ENCODE results near the gene OR10H3. TPM values are rescaled to one million over a fixed set of nuclear protein-coding genes. Genes with fewer than 3 reads are reported as not detected.

Gene OR10H3, protein sequence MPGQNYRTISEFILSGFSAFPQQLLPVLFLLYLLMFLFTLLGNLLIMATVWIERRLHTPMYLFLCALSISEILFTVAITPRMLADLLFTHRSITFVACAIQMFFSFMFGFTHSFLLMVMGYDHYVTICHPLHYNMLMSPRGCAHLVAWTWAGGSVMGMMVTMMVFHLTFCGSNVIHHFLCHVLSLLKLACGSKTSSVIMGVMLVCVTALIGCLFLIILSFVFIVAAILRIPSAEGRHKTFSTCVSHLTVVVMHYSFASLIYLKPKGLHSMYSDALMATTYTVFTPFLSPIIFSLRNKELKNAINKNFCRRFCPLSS
- not detected in 2 replicates for total RNA-seq (2021; fragmentation: NEBNext Ultra II Directional; extraction: Animal tissue kit (Norgen Biotek cat#: 25700))
- not detected in 2 replicates for polyA plus RNA-seq (2011; rRNA removed)
- polyA plus RNA-seq (2011; cell fraction: cytosol; rRNA removed) = not detected
- polyA plus RNA-seq (2011; cell fraction: nucleus; rRNA removed) = not detected
- not detected in 4 replicates for polyA plus RNA-seq (2012, experiment 1 of 2)
- polyA plus RNA-seq (2012, experiment 2 of 2) = not detected
- polyA plus RNA-seq (2013, experiment 1 of 2) = not detected
- polyA plus RNA-seq (2013, experiment 2 of 2) = not detected
- polyA minus RNA-seq (2011; rRNA and poly(A)+ RNA removed) = not detected in 2 replicates
- polyA minus RNA-seq (2011; cell fraction: cytosol; rRNA and poly(A)+ RNA removed) = not detected
- not detected for polyA minus RNA-seq (2011; cell fraction: nucleus; rRNA and poly(A)+ RNA removed)
- long read RNA-seq, experiment 1 = 0 reads
- long read RNA-seq, experiment 2 = 0 reads

DNA sequence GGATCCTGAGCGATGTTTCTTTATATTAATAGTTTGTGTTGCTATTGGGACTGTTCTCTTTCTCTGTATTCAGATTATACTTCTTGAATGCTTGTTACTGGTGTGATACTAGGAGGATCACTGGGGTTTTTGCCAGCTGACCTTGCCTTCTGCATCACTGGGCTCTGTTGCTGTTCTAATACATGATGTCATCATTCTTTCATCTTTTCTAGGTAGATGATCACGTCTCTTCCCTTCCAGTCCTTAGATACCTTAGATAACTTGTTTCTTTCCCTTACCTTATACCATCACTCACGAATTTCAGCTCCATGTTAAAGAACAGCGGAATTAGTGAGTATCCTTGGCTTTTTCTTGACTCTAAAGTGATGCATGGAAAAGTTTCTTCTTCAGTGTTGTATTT is at the start of gene OR10H3:
Gene OR10H3, plus strand, starts transcription at position 264 of the 400 bp plus-strand sequence. CDS start 3,408 bp downstream, outside the sequence.
- H2BK120ac ChIP-seq (replicated peaks; ENCODE audit: low read depth, low read length) = no peak within 1 kb of the TSS
- DNase-seq (ENCODE audit: low read depth in 1 of 2, low spot score in 2 of 2) (no peak), FAIRE-seq (no peak)
- H3K23ac ChIP-seq (ENCODE audit: insufficient read length) = no peak within 1 kb of the TSS
- no peak within 1 kb of the TSS for H2BK20ac ChIP-seq (ENCODE audit: low read length)
- no peak within 1 kb of the TSS for H3K56ac ChIP-seq (replicated peaks; ENCODE audit: insufficient read length, low read depth, low read length)
- no peak within 1 kb of the TSS for H4K91ac ChIP-seq (replicated peaks; ENCODE audit: insufficient read length, low read length)
- no peaks in the 10 kb centered on the region for H3K27me3 ChIP-seq (replicated peaks in 1 of 4; ENCODE audit: control insufficient read depth in 3 of 4, extremely low read depth in 1 of 4, insufficient read depth in 3 of 4, low read length in 3 of 4)
- no peaks in the 10 kb centered on the region for H3K36me3 ChIP-seq (ENCODE audit: control insufficient read depth in 2 of 4, insufficient read depth in 4 of 4, low read length in 3 of 4)
- H4K20me1 ChIP-seq (replicated peaks in 1 of 2; ENCODE audit: control insufficient read depth in 1 of 2, insufficient read depth in 2 of 2, low read length in 2 of 2) = no peaks in the 10 kb centered on the region
- H3K18ac ChIP-seq (ENCODE audit: extremely low read depth, low read length) = no peak within 1 kb of the TSS
- no peak within 1 kb of the TSS for H4K5ac ChIP-seq (ENCODE audit: insufficient read length, low read depth, low read length)
- no peaks in the 10 kb centered on the region for H3K4me1 ChIP-seq (replicated peaks in 1 of 4; ENCODE audit: control insufficient read depth in 3 of 4, insufficient read depth in 4 of 4, low read length in 3 of 4)
- no peak within 1 kb of the TSS for H3K9ac ChIP-seq (replicated peaks in 1 of 4; ENCODE audit: extremely low read depth in 1 of 4, low read depth in 3 of 4, low read length in 3 of 4)
- no peak within 1 kb of the TSS for H4K8ac ChIP-seq (ENCODE audit: extremely low read depth, insufficient read depth, low read length)
- no peaks in the 10 kb centered on the region for H3K79me2 ChIP-seq (ENCODE audit: control insufficient read depth in 1 of 2, insufficient read depth in 2 of 2, low read length in 2 of 2)
- POLR2A ChIA-PET (ENCODE audit: partially characterized antibody) = no interaction called here
- 48% methylated on average over 4 of the region's 4 CpGs; no CpG with 5 or more reads in 1 of the 2 experiments for WGBS, 2 experiments (ENCODE audit: extremely low coverage in 1 of 2, insufficient coverage in 1 of 2, insufficient read length in 1 of 2, insufficient replicate concordance in 2 of 2, low coverage in 1 of 2, low lambda C conversion rate in 2 of 2, missing lambda C conversion rate in 1 of 2)
- no peak within 1 kb of the TSS for H3K4ac ChIP-seq (replicated peaks; ENCODE audit: insufficient read length, low read depth, low read length)
- H2AK5ac ChIP-seq (ENCODE audit: low read depth, low read length) = no peak within 1 kb of the TSS
- no peak within 1 kb of the TSS for H3K14ac ChIP-seq (ENCODE audit: insufficient read length)
- no peak within 1 kb of the TSS for H3K27ac ChIP-seq (ENCODE audit: low read depth, low read length)
- no peak within 1 kb of the TSS for H3K4me2 ChIP-seq (ENCODE audit: insufficient read depth in 1 of 2, low read depth in 2 of 2, low read length in 2 of 2)
- H3K23me2 ChIP-seq (ENCODE audit: low read depth, low read length) = no peaks in the 10 kb centered on the region; the same call in 1 of the 2 replicates
- H3K79me1 ChIP-seq (ENCODE audit: low read depth, low read length) = no peaks in the 10 kb centered on the region
- no peak within 1 kb of the TSS for H2AFZ ChIP-seq (ENCODE audit: low read length)
- no peak within 1 kb of the TSS for H2BK5ac ChIP-seq (ENCODE audit: low read depth, low read length)
- H3K9me3 ChIP-seq (ENCODE audit: insufficient read depth in 2 of 2, low read depth in 1 of 2, low read length in 1 of 2) = peaks cover 49 to 62% of the 10 kb centered on the region in 2 experiments
- no peak within 1 kb of the TSS for H2BK15ac ChIP-seq (ENCODE audit: low read length)
- H2BK12ac ChIP-seq (ENCODE audit: low read depth, low read length) = no peak within 1 kb of the TSS
- H3K4me3 ChIP-seq (ENCODE audit: extremely low read depth in 1 of 4, insufficient read depth in 2 of 4, low read depth in 3 of 4, low read length in 4 of 4) = peak within 1 kb of the TSS in 1 of 4 experiments; percentile 15; a peak in 1 of 8 replicates
- CTCF ChIA-PET (ENCODE audit: partially characterized antibody) = no interaction called here
- no peak for TF ChIP-seq SRF (IDR thresholded peaks at IDR 0.05; ENCODE audit: low read depth, low read length)
- TF ChIP-seq TAF7 (optimal IDR thresholded peaks at IDR 0.05; ENCODE audit: borderline replicate concordance, low read depth, low read length) = no peak
- TF ChIP-seq RFX5 (IDR thresholded peaks at IDR 0.05; ENCODE audit: borderline replicate concordance, low read depth, low read length) = no peak
- no peak for TF ChIP-seq SAP30 (IDR thresholded peaks at IDR 0.05; ENCODE audit: insufficient read depth, insufficient replicate concordance, low read length)
- no peak for TF ChIP-seq SIX5 (IDR thresholded peaks at IDR 0.05; ENCODE audit: low read depth, low read length)
- no peak for TF ChIP-seq CBX8 (IDR thresholded peaks at IDR 0.05; ENCODE audit: borderline replicate concordance, low read depth, low read length)
- TF ChIP-seq SP2 (IDR thresholded peaks at IDR 0.05; ENCODE audit: low read length) = no peak
- TF ChIP-seq SIRT6 (IDR thresholded peaks at IDR 0.05; ENCODE audit: low read length) = no peak
- TF ChIP-seq RXRA (IDR thresholded peaks at IDR 0.05; ENCODE audit: insufficient read depth, low read depth, low read length) = no peak
- TF ChIP-seq RNF2 (IDR thresholded peaks at IDR 0.05; ENCODE audit: borderline replicate concordance, low read depth, low read length, missing control alignments, poor library complexity, severe bottlenecking) = no peak
- no peak for TF ChIP-seq POLR2AphosphoS5 (IDR thresholded peaks at IDR 0.05; ENCODE audit: low read depth, low read length)
- no peak for TF ChIP-seq SP4 (IDR thresholded peaks at IDR 0.05; ENCODE audit: low read length)
